Measurements from ENCODE around the gene PRKCA. TPM values are rescaled to one million over a fixed set of nuclear protein-coding genes. Genes with fewer than 3 reads are reported as not detected.

The PRKCA gene
- total RNA-seq: 17.9 and 21.0 TPM in 2 replicates

DNA sequence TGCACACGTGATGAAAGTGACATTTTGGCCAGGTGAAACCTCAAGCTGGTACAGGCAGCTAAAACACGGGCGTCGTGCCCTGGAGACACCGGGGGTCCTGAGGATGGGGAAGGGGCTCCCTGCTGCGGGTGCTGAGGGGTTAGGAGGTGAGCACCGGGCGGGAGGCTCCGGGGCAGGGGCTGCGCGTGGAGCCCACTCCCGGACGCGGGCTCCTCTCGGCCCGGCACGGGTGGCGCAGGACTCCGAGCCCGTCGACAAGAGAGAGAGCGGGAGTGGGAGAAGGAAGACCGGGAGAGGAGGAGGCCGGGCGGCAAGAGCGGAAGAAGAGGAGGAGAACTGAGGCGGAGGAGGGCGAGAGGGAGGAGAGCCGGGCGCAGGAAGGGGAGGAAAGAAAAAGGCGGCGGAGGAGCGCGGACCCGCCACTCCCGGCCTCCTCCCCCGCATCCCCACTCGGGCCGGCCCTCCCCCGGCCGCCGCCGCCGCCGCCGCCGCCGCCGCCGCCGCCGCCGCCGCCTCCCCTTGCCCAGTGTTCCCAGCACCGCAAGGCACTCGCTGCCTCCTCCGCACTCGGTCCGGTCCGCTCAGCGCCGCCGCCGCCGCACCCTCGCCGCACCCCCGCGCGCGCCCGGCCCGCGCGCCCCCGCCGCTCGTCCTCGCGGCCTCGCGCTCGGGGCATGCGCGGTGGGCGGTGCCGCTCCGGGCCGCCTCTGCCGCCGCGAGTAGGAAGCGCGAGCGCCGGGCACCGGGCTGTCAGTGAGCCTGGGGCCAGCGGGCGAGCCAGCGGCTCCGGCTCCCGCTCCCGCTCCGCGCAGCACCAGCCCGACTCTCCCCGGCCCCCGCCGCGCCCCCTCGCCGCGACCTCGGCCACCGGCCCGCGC, at the start of gene PRKCA:
TSS of gene PRKCA (plus strand) at position 750 of the 878 bp plus-strand sequence.

DNA sequence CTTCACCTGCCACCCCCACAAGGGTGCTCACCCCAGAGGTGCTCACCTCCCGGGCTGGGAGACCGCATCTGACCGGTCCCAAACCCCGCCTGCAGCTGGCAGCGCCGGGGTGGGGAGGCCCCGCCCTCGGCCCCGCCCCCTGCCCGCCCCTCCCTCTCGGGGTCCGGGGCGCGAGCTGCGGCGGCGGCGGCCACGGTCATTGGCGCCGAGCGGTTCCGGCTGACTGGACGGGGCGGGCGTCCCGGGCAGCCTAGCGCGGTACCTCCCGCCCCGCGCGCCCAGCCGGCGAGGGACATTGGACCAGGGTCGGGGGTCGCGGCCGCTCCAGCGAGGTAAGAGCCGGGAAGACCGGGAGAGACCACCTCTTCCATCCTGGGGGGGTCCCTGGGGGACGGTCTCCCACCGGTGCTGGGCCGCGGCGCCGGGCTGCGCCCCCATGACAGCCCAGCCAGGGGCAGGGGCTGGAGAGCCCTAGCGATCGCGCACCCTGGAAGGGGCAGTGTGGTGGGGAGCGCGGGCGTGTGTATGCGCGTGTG, 532.6 kb downstream of the PRKCA start, which contains the start of gene CACNG5:
TSS of gene CACNG5 (plus strand) at position 199 of the 536 bp plus-strand sequence. CDS start 42,216 bp downstream, outside the sequence.

Other genes with a start within 250 kb of the PRKCA start
- 4.3 and 5.2 TPM in 2 replicates for gene CEP112, start 110.5 kb upstream of the PRKCA start, total RNA-seq
- gene APOH, start 73.2 kb upstream of the PRKCA start, total RNA-seq: not detected in 2 replicates

Measured in bronchial smooth muscle cell (primary cell).